GM18508 (cell line): ENCODE data around the gene ACOXL.

Source experiments
- ATAC-seq: cut with Tn5 transposase; IDR thresholded peaks from one replicate; pipeline ENCODE4 v1.9.1; 2021; ENCODE audit warnings: moderate number of reproducible peaks; ENCODE audit not compliant: insufficient read depth, unreplicated experiment

The ACOXL gene

GRCh38 chr2:110897966-110898365 lies 165.6 kb downstream of the ACOXL start:
- ATAC-seq, result no peak

GRCh38 chr2:110900191-110900590 lies 167.8 kb downstream of the ACOXL start:
- ATAC-seq, result no peak

GRCh38 chr2:110903548-110903947 lies 171.2 kb downstream of the ACOXL start:
- no peak for ATAC-seq

- ATAC-seq, result no peak
These were observed 171.9 kb downstream of the ACOXL start for GRCh38 chr2:110904116-110904778.

GRCh38 chr2:110904779-110905148 lies 172.4 kb downstream of the ACOXL start:
- no peak for ATAC-seq

- ATAC-seq, result no peak
These were observed 172.8 kb downstream of the ACOXL start for GRCh38 chr2:110905217-110905616.

GRCh38 chr2:110906613-110907298 lies 174.4 kb downstream of the ACOXL start:
- ATAC-seq, result no peak

GRCh38 chr2:110909501-110909900 lies 177.1 kb downstream of the ACOXL start:
- no peak for ATAC-seq

GRCh38 chr2:110910423-110910822 lies 178.1 kb downstream of the ACOXL start:
- ATAC-seq, result no peak

- no peak for ATAC-seq
These were observed 187.4 kb downstream of the ACOXL start for GRCh38 chr2:110919738-110920137.

GRCh38 chr2:110925479-110925878 lies 193.1 kb downstream of the ACOXL start:
- no peak for ATAC-seq

- ATAC-seq, result no peak
These were observed 195.2 kb downstream of the ACOXL start for GRCh38 chr2:110927526-110927925.

- no peak for ATAC-seq
These were observed 197.2 kb downstream of the ACOXL start for GRCh38 chr2:110929528-110929927.

- no peak for ATAC-seq
These were observed 199.3 kb downstream of the ACOXL start for GRCh38 chr2:110931648-110932047.

GRCh38 chr2:110933420-110933819 lies 201.0 kb downstream of the ACOXL start:
- no peak for ATAC-seq

GRCh38 chr2:110934948-110935347 lies 202.6 kb downstream of the ACOXL start:
- ATAC-seq, result no peak

- no peak for ATAC-seq
These were observed 208.1 kb downstream of the ACOXL start for GRCh38 chr2:110940376-110940910.

GRCh38 chr2:110941226-110941625 lies 208.9 kb downstream of the ACOXL start:
- no peak for ATAC-seq

- no peak for ATAC-seq
These were observed 210.8 kb downstream of the ACOXL start for GRCh38 chr2:110943070-110943634.

GRCh38 chr2:110946902-110947301 lies 214.5 kb downstream of the ACOXL start:
- ATAC-seq, result no peak

- no peak for ATAC-seq
These were observed 215.8 kb downstream of the ACOXL start for GRCh38 chr2:110948027-110948674.
